GM04504 (cell line): ENCODE data around the gene LTBP1.
A peak's percentile ranks its signal among the peaks of the same experiment; 100 is the strongest.
"Not testable (repeated sequence)": the region's sequence is repeated elsewhere in the genome, so short reads cannot be mapped to it uniquely, and the experiment has no call there.

Source experiments
- DNase-seq: peaks from one replicate; pipeline ENCODE4 v3.0.0-alpha.2; 2012; ENCODE audit warnings: low read depth

LTBP1 gene

DNA sequence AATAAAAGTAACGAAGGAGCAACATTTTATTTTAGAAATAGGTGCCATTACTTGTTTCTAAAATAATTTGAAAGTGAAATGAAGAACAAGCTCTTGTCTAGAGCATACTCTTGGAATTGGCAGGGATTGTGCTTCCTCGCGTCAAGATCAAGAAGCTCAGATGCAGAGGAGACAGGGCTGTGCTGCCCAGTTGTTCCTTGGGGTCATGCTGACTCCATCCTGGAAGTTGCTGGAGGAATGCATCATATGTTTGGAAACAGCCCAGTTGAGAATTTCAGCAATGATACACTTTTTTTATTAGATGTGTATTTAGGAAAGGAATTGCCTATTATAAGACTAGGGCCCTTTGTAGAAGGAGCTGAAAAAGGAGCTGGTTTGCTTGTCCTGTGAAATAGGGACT lies 17.2 kb downstream of the LTBP1 start:
- no peak for DNase-seq

DNA sequence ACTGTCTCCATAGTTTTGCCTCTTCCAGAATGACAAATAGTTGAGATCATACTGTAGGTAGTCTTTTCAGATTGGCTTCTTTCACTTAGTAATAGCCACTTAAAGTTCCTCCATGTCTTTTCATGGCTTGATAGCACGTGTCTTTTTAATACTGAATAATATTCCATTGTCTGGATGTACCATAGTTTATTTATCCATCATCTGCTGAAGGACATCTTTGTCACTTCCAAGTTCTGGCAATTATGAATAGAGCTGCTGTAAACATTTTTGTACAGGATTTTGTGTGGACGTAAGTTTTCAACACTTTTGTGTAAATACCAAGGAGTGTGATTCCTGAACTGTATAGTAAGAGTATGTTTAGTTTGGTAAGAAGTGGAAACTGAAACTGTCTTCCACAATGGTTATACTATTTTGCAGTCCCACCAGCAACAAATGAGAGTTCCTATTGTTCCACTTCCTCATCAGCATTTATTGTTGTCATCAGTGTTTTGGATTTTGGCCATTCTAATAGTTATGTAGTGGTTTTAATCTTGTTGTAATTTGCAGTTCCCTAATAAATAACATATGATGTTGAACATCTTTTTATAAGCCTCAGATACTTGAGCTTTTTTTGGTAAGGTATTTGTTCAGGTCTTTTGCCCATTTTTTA lies 18.9 kb downstream of the LTBP1 start:
- no peak for DNase-seq

DNA sequence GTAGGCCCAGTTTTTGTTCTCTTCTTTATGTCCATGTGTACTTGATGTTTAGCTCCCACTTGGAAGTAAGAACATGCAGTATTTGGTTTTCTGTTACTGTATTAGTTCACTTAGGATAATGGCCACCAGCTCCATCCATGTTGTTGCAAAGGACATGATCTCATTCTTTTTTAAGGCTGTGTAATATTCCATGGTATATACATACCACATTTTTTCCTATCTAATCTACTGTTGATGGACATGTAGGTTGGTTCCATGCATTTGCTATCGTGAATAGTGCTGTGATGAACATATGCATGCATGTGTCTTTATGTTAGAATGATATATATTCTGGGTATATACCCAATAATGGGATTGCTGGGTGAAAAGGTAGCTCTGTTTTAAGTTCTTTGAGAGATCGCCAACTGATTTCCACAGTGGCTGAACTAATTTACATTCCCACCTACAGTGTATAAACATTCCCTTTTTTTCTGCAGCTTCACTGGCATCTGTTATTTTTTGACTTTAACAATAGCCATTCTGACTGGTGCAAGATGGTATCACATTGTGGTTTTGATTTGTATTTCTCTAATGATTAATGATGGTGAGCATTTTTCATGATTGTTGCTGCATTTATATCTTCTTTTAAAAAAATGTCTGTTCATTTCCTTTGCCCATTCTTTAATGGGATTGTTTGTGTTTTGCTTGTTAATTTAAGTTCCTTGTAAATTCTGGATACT lies 22.9 kb downstream of the LTBP1 start:
- no peak for DNase-seq

- not testable (repeated sequence) for DNase-seq
Observed at GRCh38 chr2:32973772-32974171, 27.0 kb downstream of the LTBP1 start.

GRCh38 chr2:32976409-32977063 lies 29.8 kb downstream of the LTBP1 start:
- DNase-seq, result no peak

DNA sequence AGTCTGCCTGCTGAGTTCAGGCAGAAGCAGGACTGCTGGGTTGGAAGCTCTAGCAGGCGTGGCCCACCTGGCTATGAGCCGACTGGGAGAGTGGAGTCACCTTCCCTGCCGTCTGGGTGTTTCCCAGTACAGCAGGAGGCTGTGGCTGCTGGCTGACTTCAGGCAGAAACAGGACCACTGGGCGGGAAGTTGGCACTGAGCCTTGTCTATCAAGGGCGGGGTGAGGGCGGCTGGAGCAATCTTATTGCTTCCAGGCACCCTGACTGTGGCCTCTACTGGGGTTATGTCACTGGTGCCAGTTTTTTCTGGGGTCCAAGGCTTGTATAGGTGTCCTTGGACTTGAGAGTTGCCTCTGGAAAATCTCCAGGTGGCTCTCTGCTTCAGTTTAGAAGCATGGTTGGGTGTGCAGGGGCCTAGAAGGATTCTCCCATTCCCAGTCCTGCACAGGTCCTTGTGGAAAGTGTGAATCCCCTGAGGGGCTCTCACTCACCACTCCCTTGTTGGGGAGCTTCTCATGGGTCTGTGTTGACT lies 30.5 kb downstream of the LTBP1 start:
- DNase-seq, result no peak

DNA sequence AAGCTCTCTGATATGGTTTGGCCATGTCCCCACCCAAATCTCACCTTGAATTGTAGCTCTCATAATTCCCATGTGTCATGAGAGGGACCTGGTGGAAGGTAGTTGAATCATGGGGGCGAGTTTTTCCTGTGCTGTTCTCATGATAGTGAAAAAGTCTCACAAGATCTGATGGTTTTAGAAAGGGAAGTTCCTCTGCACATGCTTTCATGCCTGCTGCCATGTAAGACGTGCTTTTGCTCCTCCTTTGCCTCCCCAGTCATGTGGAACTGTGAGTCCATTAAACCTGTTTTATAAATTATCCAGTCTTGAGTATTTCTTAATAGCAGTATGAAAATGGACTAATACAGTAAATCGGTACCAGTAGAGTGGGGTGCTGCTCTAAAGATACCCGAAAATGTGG lies 34.9 kb downstream of the LTBP1 start:
- no peak for DNase-seq

DNA sequence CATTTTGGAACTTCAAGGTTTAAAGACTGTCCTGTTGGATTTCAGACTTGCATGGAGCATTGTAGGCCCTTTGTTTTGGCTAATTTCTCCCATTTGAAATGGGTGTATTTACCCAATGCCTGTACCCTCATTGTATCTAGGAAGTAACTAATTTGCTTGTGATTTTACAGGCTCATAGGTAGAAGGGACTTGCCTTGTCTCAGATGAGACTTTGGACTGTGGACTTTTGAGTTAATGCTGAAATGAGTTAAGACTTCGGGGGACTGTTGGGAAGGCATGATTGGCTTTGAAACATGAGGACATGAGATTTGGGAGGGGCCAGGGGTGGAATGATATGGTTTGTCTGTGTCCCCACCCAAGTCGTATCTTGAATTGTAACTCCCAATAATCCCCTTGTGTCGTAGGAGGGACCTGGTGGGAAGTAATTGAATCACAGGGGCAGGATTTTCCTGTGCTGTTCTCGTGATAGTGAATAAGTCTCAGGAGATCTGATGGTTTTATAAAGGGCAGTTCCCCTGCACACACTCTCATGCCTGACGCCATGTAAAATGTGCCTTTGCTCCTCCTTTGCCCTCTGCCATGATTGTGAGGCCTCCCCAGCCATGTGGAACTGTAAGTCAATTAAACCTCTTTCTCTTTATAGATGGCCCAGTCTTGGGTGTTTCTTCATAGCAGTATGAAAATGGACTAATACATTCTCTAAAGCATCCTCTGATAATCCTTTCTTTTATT lies 36.6 kb downstream of the LTBP1 start:
- DNase-seq, result not testable (repeated sequence)

DNA sequence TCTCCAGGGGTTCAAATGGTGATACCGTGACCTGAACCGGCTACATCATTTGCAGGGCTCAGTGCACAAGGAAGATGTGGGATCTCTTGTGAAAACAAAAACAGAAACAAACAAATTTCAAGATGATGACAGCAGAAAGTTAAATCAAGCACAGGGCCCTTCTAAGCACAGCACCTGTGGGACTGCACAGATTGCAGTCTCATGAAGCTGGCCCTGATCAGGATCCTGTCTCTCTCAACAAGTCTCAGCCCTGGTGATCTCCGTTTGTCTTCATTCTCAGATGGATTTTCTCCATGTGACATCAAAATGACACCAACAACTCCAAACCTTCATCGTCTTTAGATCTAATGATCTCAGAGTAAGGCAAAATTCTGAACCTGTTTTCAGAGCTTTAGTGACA lies 39.7 kb downstream of the LTBP1 start:
- no peak for DNase-seq

GRCh38 chr2:32988525-32988924 lies 41.8 kb downstream of the LTBP1 start:
- no peak for DNase-seq

DNA sequence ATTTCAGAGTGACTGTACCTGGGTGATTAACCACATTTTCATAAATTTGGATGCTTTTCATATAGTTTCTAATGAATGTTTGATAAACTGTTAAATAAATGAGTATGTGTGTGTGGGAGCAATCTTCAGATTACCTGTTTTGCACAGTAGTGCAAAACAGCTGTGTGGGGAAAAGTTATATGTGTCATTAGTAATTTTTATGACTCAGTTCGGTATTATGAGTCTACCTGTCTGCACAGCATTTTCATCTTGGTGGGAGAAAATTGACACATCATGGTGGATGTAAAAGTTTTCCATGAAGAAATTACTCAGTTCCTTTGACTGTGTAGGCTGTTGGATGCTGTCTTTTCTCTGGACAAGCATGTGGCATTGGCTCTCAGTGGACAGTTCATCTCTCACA lies 43.8 kb downstream of the LTBP1 start:
- no peak for DNase-seq

- no peak for DNase-seq
Observed at GRCh38 chr2:32991091-32991845, 44.5 kb downstream of the LTBP1 start.

GRCh38 chr2:32993005-32993539 lies 46.3 kb downstream of the LTBP1 start:
- DNase-seq, result no peak

GRCh38 chr2:32997705-32998104 lies 51.0 kb downstream of the LTBP1 start:
- no peak for DNase-seq

GRCh38 chr2:33000986-33001385 lies 54.2 kb downstream of the LTBP1 start:
- DNase-seq, result peak; percentile 27

DNA sequence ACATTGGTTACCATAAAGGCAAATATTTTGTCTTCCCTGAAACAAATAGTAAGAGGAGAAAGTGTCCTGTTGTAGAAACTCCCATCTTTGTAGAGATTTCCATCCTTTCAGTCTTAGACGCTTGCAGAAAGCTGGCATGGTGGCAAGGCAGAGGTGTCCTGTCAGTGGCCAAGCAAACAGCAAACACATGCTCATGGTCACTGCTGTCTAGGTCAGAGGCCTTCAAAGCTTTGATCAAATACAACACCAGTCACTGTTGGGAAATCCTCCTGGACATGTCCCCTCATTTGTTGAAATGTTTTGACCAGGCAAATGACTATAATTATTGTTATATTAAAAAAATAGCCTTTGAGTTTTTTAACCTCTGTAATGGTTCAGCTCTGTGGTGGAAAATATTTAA lies 55.1 kb downstream of the LTBP1 start:
- no peak for DNase-seq

DNA sequence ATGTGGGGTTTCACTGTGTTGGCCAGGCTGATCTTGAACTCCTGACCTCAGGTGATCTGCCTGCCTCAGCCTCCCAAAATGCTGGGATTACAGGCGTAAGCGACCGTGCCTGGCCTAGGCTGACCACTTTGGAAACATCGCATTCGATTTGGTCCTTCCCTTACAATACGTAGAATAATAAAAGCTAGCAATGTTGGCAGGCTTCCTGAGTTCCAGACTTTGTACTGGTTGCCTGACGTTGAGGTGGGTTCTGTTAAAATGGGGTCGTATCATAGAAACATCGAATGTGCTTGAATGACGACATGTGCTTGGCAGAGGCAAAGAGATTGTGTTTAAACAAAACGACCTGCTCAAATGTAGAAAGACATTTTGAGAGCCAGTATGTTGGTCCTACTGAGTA lies 56.1 kb downstream of the LTBP1 start:
- no peak for DNase-seq

GRCh38 chr2:33005057-33005456 lies 58.3 kb downstream of the LTBP1 start:
- no peak for DNase-seq

DNA sequence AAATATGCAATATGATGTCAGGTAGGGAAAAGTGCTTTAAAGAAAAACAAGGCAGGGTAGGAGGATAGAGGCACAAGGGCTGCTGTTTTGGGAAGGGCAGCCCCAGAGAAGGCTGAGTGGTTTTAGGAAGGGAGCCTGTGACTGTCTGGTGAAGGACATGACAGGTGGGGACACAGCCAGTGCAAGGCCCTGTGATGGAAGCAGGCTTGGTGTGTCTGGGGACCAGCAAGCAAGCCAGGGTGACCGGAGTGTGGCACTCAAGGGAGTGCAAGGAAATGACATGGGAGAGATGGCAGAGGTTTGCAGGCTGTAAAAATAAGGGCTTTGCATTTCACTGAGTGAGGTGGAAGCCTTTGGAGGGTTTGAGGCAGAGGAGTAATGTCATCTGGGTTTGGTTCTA lies 62.0 kb downstream of the LTBP1 start:
- DNase-seq, result no peak

DNA sequence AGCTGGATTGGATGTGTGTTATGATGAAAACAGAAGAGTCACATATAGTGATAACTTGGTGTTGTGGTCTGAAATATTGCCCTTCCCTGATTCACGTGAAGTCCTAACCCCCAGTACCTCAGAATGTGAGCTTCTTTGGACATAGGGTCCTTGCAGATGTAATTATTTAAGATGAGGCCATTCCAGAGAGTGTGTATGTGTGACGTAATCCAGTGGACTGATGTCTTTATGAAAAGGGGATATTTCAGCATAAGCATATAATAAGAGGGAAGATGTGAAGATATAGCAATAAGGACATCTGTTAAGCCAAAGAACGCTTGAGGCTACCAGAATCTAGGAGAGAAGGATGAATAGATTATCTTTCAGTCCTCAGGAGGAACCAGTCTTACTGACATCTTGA lies 62.5 kb downstream of the LTBP1 start:
- no peak for DNase-seq

GRCh38 chr2:33011373-33011772 lies 64.6 kb downstream of the LTBP1 start:
- no peak for DNase-seq
